ENCODE results near the gene DAP.

- TF ChIP-seq POLR2A (IDR thresholded peaks at IDR 0.05) (peak in 1 of 2 donors; percentile 72), CTCF (IDR thresholded peaks at IDR 0.05) (no peak)
Observed at GRCh38 chr5:10702040-10702629, 58.9 kb downstream of the DAP start.

All from thyroid gland (tissue), 4 donors.